Body of pancreas (tissue), 4 donors: Measurements from ENCODE around the gene MAML3.

ENCODE experiments used
- POLR2A ChIP-seq, 3 donors: fragments of 450-650 bp; IDR thresholded peaks; one replicate each; pipeline ENCODE4 v1.6.1; 2016; ENCODE audit warnings: antibody characterized with exemption in 3 of 3, mild to moderate bottlenecking in 2 of 3
- TF ChIP-seq, protein P1 (sequence below), 7 experiments: fragments of 450-650 bp in 4 of 7; fragments of 200-600 bp in 3 of 7; sonication (generic) in 3 of 7; IDR thresholded peaks; one replicate each; pipeline ENCODE4 v1.5.1; 2016 to 2019; ENCODE audit warnings: antibody characterized with exemption in 7 of 7

DNA sequence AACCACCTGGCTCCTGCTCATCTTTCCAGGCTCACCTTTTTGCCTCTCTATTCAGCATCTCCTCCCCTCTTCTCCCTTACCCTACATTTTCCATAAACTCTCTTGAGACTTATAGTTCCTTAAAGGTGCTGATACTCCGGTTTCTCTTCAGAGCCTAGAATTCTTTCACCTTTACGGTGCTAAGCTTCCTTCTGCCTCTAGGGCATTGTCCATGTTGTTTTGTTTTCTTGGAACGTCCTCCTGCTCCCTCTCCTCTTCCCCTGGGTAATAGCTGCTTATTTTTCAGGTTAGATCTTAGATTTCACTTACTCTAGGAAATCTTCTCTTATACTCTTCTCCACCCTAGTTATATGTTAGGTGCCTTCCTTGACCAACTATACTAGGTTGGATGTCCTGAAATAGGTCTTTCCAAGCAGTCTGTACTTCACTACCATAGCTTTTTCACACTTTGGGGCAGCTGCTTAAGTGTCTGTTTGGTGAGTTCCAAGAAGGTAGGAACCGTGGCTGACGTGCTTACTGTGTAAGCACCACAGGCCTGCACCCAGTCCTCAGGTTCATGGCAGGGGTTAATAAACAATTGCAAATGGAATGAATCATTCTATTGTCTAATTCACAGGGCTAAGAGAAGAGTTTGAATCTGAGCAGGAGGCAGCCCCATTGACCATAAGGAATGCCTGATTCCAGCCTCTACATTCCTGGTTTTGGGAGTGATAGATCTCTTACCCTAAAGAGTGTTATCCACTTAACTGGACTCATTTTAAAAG lies 260.8 kb downstream of the MAML3 start:
- TF ChIP-seq, protein P1, sequence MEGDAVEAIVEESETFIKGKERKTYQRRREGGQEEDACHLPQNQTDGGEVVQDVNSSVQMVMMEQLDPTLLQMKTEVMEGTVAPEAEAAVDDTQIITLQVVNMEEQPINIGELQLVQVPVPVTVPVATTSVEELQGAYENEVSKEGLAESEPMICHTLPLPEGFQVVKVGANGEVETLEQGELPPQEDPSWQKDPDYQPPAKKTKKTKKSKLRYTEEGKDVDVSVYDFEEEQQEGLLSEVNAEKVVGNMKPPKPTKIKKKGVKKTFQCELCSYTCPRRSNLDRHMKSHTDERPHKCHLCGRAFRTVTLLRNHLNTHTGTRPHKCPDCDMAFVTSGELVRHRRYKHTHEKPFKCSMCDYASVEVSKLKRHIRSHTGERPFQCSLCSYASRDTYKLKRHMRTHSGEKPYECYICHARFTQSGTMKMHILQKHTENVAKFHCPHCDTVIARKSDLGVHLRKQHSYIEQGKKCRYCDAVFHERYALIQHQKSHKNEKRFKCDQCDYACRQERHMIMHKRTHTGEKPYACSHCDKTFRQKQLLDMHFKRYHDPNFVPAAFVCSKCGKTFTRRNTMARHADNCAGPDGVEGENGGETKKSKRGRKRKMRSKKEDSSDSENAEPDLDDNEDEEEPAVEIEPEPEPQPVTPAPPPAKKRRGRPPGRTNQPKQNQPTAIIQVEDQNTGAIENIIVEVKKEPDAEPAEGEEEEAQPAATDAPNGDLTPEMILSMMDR (IDR thresholded peaks at IDR 0.05) = no peak
- TF ChIP-seq POLR2A (IDR thresholded peaks at IDR 0.05) = no peak
